K562 (cell line): ENCODE results near the gene C3orf52. TPM values are rescaled to one million over a fixed set of nuclear protein-coding genes. Genes with fewer than 3 reads are reported as not detected.

Experiments
- ATAC-seq: fragments of 200-7000 bp; cut with Tn5 transposase; 3 replicates; pipeline ENCODE4 v1.9.1; 2020; ENCODE audit warnings: moderate library complexity
- BruUV-seq: library from RNA; stranded (reverse); fragments of 400-500 nt; replicated peaks from 2 replicates; lab custom pipeline; 2021; lab: Mats Ljungman, UMichigan
- CTCF ChIA-PET: fragments of 300-600 bp; formaldehyde crosslinking; extraction: SDS; loops from one replicate; lab custom pipeline; 2021; ENCODE audit warnings: low intra/inter-chr PET ratio; lab: Yijun Ruan, JAX
- POLR2A ChIA-PET: fragments of 300-600, 350-650 bp; sonication (Branson Sonifier 250); formaldehyde crosslinking; extraction: SDS; loops from one replicate; lab custom pipeline; 2021; ENCODE audit warnings: antibody characterized with exemption, inconsistent platforms; lab: Yijun Ruan, JAX
- DNase-seq, 4 experiments: peaks; one replicate each; pipeline versions ENCODE4 v3.0.0 to v3.0.0-alpha.2; 2011 to 2018; ENCODE audit warnings: low spot score in 3 of 4, mixed read lengths in 3 of 4; ENCODE audit errors: extremely low read depth in 1 of 4
- FAIRE-seq: peaks from 2 replicates; lab custom pipeline; 2011; peaks lifted over from hg19 to GRCh38; lab: Jason Lieb, UNC
- H2AFZ ChIP-seq: 2 replicates; pipeline ENCODE4 v1.6.0; 2011; ENCODE audit warnings: low read depth, low read length, control low read depth, inconsistent platforms
- H3K27ac ChIP-seq: fragments of 200-600 bp; 3 replicates; pipeline ENCODE4 v1.8.0; 2011; ENCODE audit warnings: low read depth, mild to moderate bottlenecking, control low read depth, inconsistent platforms, low read length, moderate library complexity, mixed read lengths; ENCODE audit errors: extremely low read depth
- H3K27me3 ChIP-seq, 2 experiments: fragments of 300-600 bp in 1 of 2; 2 replicates in 1 of 2; 3 replicates in 1 of 2; pipeline versions ENCODE4 v1.6.0 to v1.8.0; 2011; ENCODE audit warnings: inconsistent platforms in 2 of 2, low read length in 2 of 2, mild to moderate bottlenecking in 1 of 2, mixed read lengths in 1 of 2, moderate library complexity in 1 of 2; ENCODE audit not compliant: control insufficient read depth in 2 of 2, insufficient read depth in 2 of 2
- H3K36me3 ChIP-seq: fragments of 300-600 bp; 3 replicates; pipeline ENCODE4 v1.8.0; 2011; ENCODE audit warnings: mild to moderate bottlenecking, low read length, inconsistent platforms; ENCODE audit not compliant: control insufficient read depth, insufficient read depth
- H3K4me1 ChIP-seq, 2 experiments: fragments of 200-600 bp in 1 of 2; replicated peaks in 1 of 2; 2 replicates in 1 of 2; 3 replicates in 1 of 2; pipeline versions ENCODE4 v1.5.1 to v1.8.0; 2011; ENCODE audit warnings: inconsistent platforms in 2 of 2, low read length in 2 of 2, mild to moderate bottlenecking in 1 of 2, mixed read lengths in 1 of 2, moderate library complexity in 1 of 2; ENCODE audit not compliant: control insufficient read depth in 2 of 2, insufficient read depth in 2 of 2
- H3K4me2 ChIP-seq: 2 replicates; pipeline ENCODE4 v1.6.1; 2011; ENCODE audit warnings: low read length, control low read depth, inconsistent platforms, mixed read lengths; ENCODE audit not compliant: insufficient read depth
- H3K4me3 ChIP-seq: fragments of 200-600 bp; sonication (generic), shearing (Covaris generic); 2 replicates; pipeline ENCODE4 v1.5.1; 2016; ENCODE audit warnings: control low read depth, inconsistent platforms
- H3K79me2 ChIP-seq: fragments of 200-600 bp; 3 replicates; pipeline ENCODE4 v1.8.0; 2011; ENCODE audit warnings: low read length, inconsistent platforms; ENCODE audit not compliant: control insufficient read depth, insufficient read depth
- H3K9ac ChIP-seq, 2 experiments: 2 replicates each; pipeline versions ENCODE4 v1.6.0 to v1.6.1; 2011; ENCODE audit warnings: low read depth in 2 of 2, low read length in 2 of 2, control low read depth in 1 of 2, inconsistent platforms in 1 of 2, mild to moderate bottlenecking in 1 of 2, mixed read lengths in 1 of 2; ENCODE audit not compliant: insufficient read depth in 1 of 2
- H3K9me1 ChIP-seq: one replicate; pipeline ENCODE4 v1.6.0; 2011; ENCODE audit warnings: inconsistent platforms, mild to moderate bottlenecking, low read length, moderate library complexity; ENCODE audit not compliant: control insufficient read depth, insufficient read depth
- H3K9me3 ChIP-seq: replicated peaks from 2 replicates; pipeline ENCODE4 v1.5.1; 2011; ENCODE audit warnings: low read depth, low read length, inconsistent platforms; ENCODE audit not compliant: control insufficient read depth, insufficient read depth
- H4K20me1 ChIP-seq: replicated peaks from 2 replicates; pipeline ENCODE4 v1.6.1; 2011; ENCODE audit warnings: low read length, inconsistent platforms, mixed read lengths; ENCODE audit not compliant: control insufficient read depth, insufficient read depth
- MGA ChIP-seq: fragments of 450-650 bp; IDR thresholded peaks from 2 replicates; pipeline ENCODE4 v1.6.1; 2016; ENCODE audit warnings: mild to moderate bottlenecking, moderate library complexity
- NCOR1 ChIP-seq: fragments of 450-650 bp; IDR thresholded peaks from 2 replicates; pipeline ENCODE4 v1.6.1; 2016; ENCODE audit warnings: mild to moderate bottlenecking, moderate library complexity
- ZNF23 ChIP-seq: fragments of 250-450 bp; sonication (Bioruptor Pico); IDR thresholded peaks from 2 replicates; pipeline ENCODE4 v1.4.0; 2020; ENCODE audit warnings: mild to moderate bottlenecking
- WGBS: fragments of 100-300 bp; shearing (Covaris generic); methylation state at CpG from one replicate; pipeline ENCODE4 v1.1.6; 2016; ENCODE audit warnings: low coverage, mixed read lengths; ENCODE audit not compliant: insufficient coverage; ENCODE audit errors: missing lambda C conversion rate; 5-methylcytosine and 5-hydroxymethylcytosine counted together
- in situ Hi-C: fragments of 300-500 bp; cut with MboI; formaldehyde crosslinking; loops from 4 replicates; pipeline ENCODE4 v1.15.0; 2018; ENCODE audit warnings: inconsistent platforms, mixed read lengths
- intact Hi-C: fragments of 100-400 bp; cut with micrococcal nuclease; formaldehyde crosslinking; loops from 2 replicates; pipeline ENCODE4 v1.14.2; 2022
- polyA plus RNA-seq, 8 experiments: library from polyadenylated mRNA; depleted of rRNA in 4 of 8; stranded (reverse) in 5 of 8; unstranded in 3 of 8; fragments of >200 nt; fragmentation: Nextera tagmentation in 2 of 8; fragmentation: Illumina TruSeq in 1 of 8; extraction: Ambion mirVana in 2 of 8; extraction: Trizol in 1 of 8; gene quantifications; 2 replicates each; pipeline versions ENCODE4 v1.2.1 to v1.2.3, GENCODE V29; 2011 to 2014; ENCODE audit warnings: inconsistent platforms in 1 of 8, missing spikeins in 1 of 8
- total RNA-seq, 7 experiments: library from RNA; depleted of rRNA in 6 of 7; stranded (reverse); fragments of >200 nt in 6 of 7; fragmentation: Illumina TruSeq in 2 of 7; extraction: Trizol in 2 of 7; gene quantifications; 2 replicates each; pipeline versions ENCODE4 v1.2.1 to v1.2.3, GENCODE V29; 2011 to 2021; ENCODE audit warnings: low replicate concordance in 1 of 7
- TF ChIP-seq, protein P1 (sequence below): fragments of 200-400 bp; formaldehyde crosslinking; IDR thresholded peaks from 2 replicates; pipeline ENCODE4 v1.6.1; 2017; ENCODE audit warnings: mild to moderate bottlenecking, low read depth, low read length, moderate library complexity

Gene C3orf52
- total and polyA plus RNA-seq, 9 of the 15 experiments (the other 6 are each of a cell fraction or from before 2014, with no cell fraction given) = 2.8 to 6.1 (median 3.8) TPM

DNA sequence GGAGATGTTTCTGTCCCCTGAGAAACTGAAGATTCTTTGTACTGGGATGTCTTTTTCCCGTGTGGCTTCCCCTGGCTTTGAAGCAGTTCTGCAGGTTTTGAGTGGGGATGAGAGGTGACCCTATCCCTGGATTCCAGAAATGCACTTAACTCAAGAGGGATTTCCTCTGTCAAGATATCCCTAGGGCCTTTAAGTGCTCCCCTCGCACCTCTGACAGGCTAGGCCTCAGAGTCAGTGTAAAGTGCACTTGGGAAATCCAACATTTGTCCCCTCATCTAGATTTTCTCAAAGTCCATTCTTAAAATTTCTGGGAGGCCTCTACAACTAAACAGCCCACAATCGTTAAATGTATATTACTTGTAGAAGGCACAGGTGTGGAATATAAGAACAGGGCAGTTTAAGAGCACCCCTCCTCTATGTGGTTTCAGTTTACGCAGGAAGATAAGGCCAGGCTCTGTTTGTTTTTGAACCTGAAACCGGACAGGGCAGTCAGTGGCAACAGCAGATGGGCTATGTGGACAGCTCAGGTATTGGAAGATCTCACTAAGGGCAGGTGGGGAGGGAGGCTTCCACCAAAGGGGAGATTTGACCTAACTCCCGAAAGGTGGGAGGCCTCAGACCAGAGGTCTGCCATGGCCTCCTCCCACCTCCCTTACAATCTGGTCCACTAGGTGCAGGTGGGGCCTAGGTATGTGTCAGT is 4.8 kb downstream of the C3orf52 start (continued):
- TF ChIP-seq, protein P1, sequence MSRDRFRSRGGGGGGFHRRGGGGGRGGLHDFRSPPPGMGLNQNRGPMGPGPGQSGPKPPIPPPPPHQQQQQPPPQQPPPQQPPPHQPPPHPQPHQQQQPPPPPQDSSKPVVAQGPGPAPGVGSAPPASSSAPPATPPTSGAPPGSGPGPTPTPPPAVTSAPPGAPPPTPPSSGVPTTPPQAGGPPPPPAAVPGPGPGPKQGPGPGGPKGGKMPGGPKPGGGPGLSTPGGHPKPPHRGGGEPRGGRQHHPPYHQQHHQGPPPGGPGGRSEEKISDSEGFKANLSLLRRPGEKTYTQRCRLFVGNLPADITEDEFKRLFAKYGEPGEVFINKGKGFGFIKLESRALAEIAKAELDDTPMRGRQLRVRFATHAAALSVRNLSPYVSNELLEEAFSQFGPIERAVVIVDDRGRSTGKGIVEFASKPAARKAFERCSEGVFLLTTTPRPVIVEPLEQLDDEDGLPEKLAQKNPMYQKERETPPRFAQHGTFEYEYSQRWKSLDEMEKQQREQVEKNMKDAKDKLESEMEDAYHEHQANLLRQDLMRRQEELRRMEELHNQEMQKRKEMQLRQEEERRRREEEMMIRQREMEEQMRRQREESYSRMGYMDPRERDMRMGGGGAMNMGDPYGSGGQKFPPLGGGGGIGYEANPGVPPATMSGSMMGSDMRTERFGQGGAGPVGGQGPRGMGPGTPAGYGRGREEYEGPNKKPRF = no peak
- no peak for TF ChIP-seq ZNF23
- TF ChIP-seq NCOR1 = no peak

GRCh38 chr3:112092496-112093179 is 6.4 kb downstream of the C3orf52 start:
- no peaks in the 10 kb centered on the region for H3K79me2 ChIP-seq
- FAIRE-seq = no peak
- peaks cover 0 to 5% of the 10 kb centered on the region in 2 experiments; a peak in 2 of 5 replicates for H3K4me1 ChIP-seq
- H3K27ac ChIP-seq = no peak overlapping the region
- DNase-seq = no peak
- no peaks in the 10 kb centered on the region for H3K9me1 ChIP-seq
- H3K4me3 ChIP-seq = no peak overlapping the region
- in situ Hi-C loops (no loop called here), intact Hi-C loops (no loop called here)
- no peaks in the 10 kb centered on the region for H3K36me3 ChIP-seq
- no peak overlapping the region for H3K9ac ChIP-seq
- 50% methylated on average over 6 of the region's 6 CpGs for WGBS
- H3K9me3 ChIP-seq = no peaks in the 10 kb centered on the region
- no peak overlapping the region for H3K4me2 ChIP-seq
- POLR2A ChIA-PET = interaction anchor here (0.6 kb wide), 1 partner anchor 317 kb away, joined by 3 read pairs; no protein-coding TSS in a partner anchor
- no peaks in the 10 kb centered on the region for H3K27me3 ChIP-seq
- no peak; the same call in 2 of the 3 replicates for ATAC-seq
- CTCF ChIA-PET = no interaction called here
- H4K20me1 ChIP-seq = no peaks in the 10 kb centered on the region
- BruUV-seq = no TSS peak
- H2AFZ ChIP-seq = no peak overlapping the region
- TF ChIP-seq MGA = no peak
